Measurements from ENCODE around the gene TTC9B. TPM values are rescaled to one million over a fixed set of nuclear protein-coding genes. Genes with fewer than 3 reads are reported as not detected.

Gene TTC9B
- total and polyA plus RNA-seq, 2 of the 13 experiments (the other 11 are each of a cell fraction or from before 2014, with no cell fraction given), result not detected

DNA sequence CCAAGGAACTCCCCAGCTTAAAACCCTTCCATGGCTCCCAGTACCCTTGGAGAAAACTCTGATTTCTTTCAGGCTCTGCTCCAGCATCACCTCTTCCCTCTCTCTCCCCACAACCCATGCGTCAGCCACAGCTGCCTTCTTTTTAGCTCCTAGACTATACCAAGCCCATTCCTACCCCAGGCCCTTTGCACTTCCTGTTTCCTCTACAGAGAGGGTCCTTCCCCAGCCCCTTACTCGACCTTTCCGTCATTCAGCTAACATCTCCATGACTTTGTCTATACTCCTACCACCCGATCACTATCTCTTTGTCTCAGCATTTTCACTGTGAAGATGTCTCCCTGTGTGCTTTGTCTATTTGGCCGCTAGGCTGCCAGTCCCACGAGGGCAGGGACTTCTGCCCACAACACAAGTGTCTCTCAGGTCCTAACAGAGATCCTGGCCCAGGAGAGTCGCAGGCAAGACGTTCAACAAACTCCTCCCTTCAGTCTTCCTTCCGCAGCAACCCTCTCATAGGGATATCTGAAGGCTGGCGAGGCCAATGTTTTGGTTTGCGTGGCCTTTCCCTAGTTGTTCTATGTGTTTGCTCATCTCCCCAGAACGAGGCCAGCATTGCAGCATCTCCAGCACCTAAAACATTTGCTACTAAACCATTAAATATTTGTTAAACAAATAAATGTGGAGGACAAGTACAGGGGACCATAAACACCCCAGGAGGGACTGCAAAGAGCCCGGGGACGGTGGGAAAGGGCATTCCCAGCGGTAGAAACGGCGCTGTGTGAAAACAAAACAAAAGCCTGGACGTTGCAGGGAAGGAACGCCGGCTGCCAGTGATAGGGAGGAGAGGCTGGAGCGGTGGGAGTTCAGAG is 7.5 kb upstream of the TTC9B start (continued):
- TF ChIP-seq FOXC1 (CRISPR knock-in tag; IDR thresholded peaks at IDR 0.05; ENCODE audit: borderline replicate concordance) (no peak), ZNF333 (CRISPR knock-in tag; IDR thresholded peaks at IDR 0.05; ENCODE audit: borderline replicate concordance) (no peak), BRCA1 (CRISPR knock-in tag; IDR thresholded peaks at IDR 0.05) (no peak), TP53 (CRISPR knock-in tag; conservative IDR thresholded peaks at IDR 0.05) (no peak), ZNF646 (CRISPR knock-in tag; IDR thresholded peaks at IDR 0.05) (no peak), ZSCAN9 (CRISPR knock-in tag; IDR thresholded peaks at IDR 0.05; ENCODE audit: borderline replicate concordance) (0 out of 2 replicates have a peak, but pooled peaks have one; percentile 4), ZNF33B (CRISPR knock-in tag; IDR thresholded peaks at IDR 0.05) (no peak), ZNF383 (CRISPR knock-in tag; IDR thresholded peaks at IDR 0.05; ENCODE audit: borderline replicate concordance) (peak; percentile 89; the same call in 1 of the 2 replicates), CBFB (CRISPR knock-in tag; IDR thresholded peaks at IDR 0.05) (no peak), CBX2 (IDR thresholded peaks at IDR 0.05; ENCODE audit: low read depth, low read length) (no peak), CBX2 (CRISPR knock-in tag; IDR thresholded peaks at IDR 0.05; ENCODE audit: low read depth) (no peak), ZNF557 (CRISPR knock-in tag; IDR thresholded peaks at IDR 0.05) (no peak), ZNF552 (CRISPR knock-in tag; IDR thresholded peaks at IDR 0.05; ENCODE audit: borderline replicate concordance) (0 out of 2 replicates have a peak, but pooled peaks have one; percentile 6), KDM3A (CRISPR knock-in tag; IDR thresholded peaks at IDR 0.05; ENCODE audit: low read depth) (no peak), MIER2 (CRISPR knock-in tag; IDR thresholded peaks at IDR 0.05) (0 out of 2 replicates have a peak, but pooled peaks have one; percentile 2), HDAC6 (IDR thresholded peaks at IDR 0.05; ENCODE audit: low read depth, low read length) (no peak), HNRNPH1 (optimal IDR thresholded peaks at IDR 0.05; ENCODE audit: low read depth, low read length) (no peak), ZMYM2 (CRISPR knock-in tag; IDR thresholded peaks at IDR 0.05) (0 out of 2 replicates have a peak, but pooled peaks have one; percentile 13), ZNF430 (CRISPR knock-in tag; IDR thresholded peaks at IDR 0.05) (no peak), DR1 (CRISPR knock-in tag; IDR thresholded peaks at IDR 0.05) (no peak), MTF2 (CRISPR knock-in tag; IDR thresholded peaks at IDR 0.05; ENCODE audit: borderline replicate concordance) (0 out of 2 replicates have a peak, but pooled peaks have one; percentile 0)
- TF ChIP-seq, protein P1, sequence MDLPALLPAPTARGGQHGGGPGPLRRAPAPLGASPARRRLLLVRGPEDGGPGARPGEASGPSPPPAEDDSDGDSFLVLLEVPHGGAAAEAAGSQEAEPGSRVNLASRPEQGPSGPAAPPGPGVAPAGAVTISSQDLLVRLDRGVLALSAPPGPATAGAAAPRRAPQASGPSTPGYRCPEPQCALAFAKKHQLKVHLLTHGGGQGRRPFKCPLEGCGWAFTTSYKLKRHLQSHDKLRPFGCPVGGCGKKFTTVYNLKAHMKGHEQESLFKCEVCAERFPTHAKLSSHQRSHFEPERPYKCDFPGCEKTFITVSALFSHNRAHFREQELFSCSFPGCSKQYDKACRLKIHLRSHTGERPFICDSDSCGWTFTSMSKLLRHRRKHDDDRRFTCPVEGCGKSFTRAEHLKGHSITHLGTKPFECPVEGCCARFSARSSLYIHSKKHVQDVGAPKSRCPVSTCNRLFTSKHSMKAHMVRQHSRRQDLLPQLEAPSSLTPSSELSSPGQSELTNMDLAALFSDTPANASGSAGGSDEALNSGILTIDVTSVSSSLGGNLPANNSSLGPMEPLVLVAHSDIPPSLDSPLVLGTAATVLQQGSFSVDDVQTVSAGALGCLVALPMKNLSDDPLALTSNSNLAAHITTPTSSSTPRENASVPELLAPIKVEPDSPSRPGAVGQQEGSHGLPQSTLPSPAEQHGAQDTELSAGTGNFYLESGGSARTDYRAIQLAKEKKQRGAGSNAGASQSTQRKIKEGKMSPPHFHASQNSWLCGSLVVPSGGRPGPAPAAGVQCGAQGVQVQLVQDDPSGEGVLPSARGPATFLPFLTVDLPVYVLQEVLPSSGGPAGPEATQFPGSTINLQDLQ (CRISPR knock-in tag; IDR thresholded peaks at IDR 0.05), result no peak
